ENCODE results near the gene DNAH2. TPM values are rescaled to one million over a fixed set of nuclear protein-coding genes. Genes with fewer than 3 reads are reported as not detected.

Gene DNAH2
- total and polyA plus RNA-seq, 9 donors: 0.88 to 10.3 (median 2.5) TPM

DNA sequence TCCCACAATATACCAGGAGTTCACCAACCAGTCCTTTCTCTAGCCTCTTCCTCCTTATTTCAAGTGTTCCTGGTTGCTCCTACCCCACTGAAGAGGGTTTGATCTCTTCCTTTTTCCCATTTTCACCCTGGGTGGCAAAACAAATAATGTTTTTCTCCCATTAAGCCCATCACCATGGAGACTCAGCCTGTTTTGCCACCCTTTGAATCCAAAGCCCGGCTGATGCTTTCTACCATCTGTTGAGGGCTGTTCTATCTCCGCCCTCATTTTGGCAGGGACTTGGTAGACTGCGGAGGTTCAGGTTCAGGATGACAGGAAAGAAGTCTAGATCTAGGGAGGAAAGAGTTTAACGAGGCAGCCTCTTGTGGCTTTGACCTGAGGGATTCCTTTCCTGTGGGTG lies 2.6 kb downstream of the DNAH2 start:
- no peak for TF ChIP-seq EP300 (IDR thresholded peaks at IDR 0.05)
- no peak for TF ChIP-seq POLR2A (IDR thresholded peaks at IDR 0.05)
- TF ChIP-seq, protein P1, sequence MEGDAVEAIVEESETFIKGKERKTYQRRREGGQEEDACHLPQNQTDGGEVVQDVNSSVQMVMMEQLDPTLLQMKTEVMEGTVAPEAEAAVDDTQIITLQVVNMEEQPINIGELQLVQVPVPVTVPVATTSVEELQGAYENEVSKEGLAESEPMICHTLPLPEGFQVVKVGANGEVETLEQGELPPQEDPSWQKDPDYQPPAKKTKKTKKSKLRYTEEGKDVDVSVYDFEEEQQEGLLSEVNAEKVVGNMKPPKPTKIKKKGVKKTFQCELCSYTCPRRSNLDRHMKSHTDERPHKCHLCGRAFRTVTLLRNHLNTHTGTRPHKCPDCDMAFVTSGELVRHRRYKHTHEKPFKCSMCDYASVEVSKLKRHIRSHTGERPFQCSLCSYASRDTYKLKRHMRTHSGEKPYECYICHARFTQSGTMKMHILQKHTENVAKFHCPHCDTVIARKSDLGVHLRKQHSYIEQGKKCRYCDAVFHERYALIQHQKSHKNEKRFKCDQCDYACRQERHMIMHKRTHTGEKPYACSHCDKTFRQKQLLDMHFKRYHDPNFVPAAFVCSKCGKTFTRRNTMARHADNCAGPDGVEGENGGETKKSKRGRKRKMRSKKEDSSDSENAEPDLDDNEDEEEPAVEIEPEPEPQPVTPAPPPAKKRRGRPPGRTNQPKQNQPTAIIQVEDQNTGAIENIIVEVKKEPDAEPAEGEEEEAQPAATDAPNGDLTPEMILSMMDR (IDR thresholded peaks at IDR 0.05): no peak
- no peaks in the 10 kb centered on the region for H3K27me3 ChIP-seq
- WGBS, 3 donors: 29 to 37% (median 30%) methylated on average over 4 of the region's 4 CpGs
- H3K36me3 ChIP-seq: no peaks in the 10 kb centered on the region
- intact Hi-C loops (cut with DNase I): no loop called here
- H3K27ac ChIP-seq: no peak overlapping the region
- H3K4me3 ChIP-seq: no peak overlapping the region
- no peak for DNase-seq
- H3K4me1 ChIP-seq (ENCODE audit: insufficient read depth): peaks cover 3% of the 10 kb centered on the region
- no peaks in the 10 kb centered on the region for H3K9me3 ChIP-seq

DNA sequence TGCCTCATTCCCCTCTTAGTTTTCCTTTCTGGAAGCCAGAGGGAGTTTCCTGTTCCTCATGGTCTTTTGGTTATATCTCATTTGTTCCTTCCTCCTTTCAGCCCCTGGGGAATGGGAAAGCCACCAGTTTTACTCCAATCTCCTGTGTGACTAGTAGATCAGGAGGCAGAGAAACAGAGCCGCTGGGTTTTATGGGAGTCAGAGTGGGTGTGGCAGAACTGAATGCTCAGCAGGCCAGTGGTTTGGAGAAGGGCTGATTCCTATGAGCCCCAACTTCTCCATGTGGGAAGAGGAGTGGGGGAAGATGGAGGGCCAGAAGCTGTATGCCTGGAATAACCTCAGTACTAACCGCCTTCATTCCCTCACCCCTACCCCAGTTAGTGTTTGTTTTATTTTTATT lies 4.1 kb downstream of the DNAH2 start:
- intact Hi-C loops (cut with DNase I): no loop called here
- no peak for DNase-seq
- WGBS, 3 donors: 64 to 70% (median 64%) methylated on average over 2 of the region's 2 CpGs

DNA sequence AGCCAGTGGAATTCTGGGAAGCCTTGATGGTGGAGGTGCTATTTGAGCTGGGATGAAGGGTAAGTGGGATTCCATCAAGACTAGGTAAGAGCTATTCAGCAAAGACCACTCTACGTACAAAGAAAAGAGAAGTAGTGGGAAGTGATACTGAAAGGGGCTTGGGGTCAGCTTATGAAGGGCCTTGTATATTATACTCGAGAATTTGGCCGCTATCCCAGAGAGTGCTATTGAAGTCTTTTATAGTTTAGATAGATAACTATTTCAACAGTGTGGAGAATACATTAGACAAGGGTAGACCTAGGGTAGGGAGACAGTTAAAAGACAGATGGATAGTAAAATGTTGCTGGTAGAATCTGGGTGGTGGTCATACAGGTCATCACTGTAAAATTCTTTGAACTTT lies 10.3 kb downstream of the DNAH2 start:
- Histone ChIP-seq H3K27me3 (no peaks in the 10 kb centered on the region), H3K36me3 (no peaks in the 10 kb centered on the region), H3K4me3 (no peak overlapping the region), H3K4me1 (ENCODE audit: insufficient read depth) (no peaks in the 10 kb centered on the region), H3K9me3 (no peaks in the 10 kb centered on the region), H3K27ac (no peak overlapping the region)
- no peak for TF ChIP-seq EP300 (IDR thresholded peaks at IDR 0.05)
- TF ChIP-seq POLR2A (IDR thresholded peaks at IDR 0.05): no peak
- TF ChIP-seq, protein P1 (IDR thresholded peaks at IDR 0.05): no peak
- DNase-seq: no peak
- 65 to 71% (median 70%) methylated on average over 3 of the region's 3 CpGs for WGBS, 3 donors
- intact Hi-C loops (cut with DNase I): no loop called here

More for the DNA sequence above, 4.1 kb downstream of the DNAH2 start:
- Histone ChIP-seq H3K4me3 (no peak overlapping the region), H3K36me3 (no peaks in the 10 kb centered on the region), H3K27me3 (no peaks in the 10 kb centered on the region), H3K4me1 (ENCODE audit: insufficient read depth) (peaks cover 3% of the 10 kb centered on the region), H3K9me3 (no peaks in the 10 kb centered on the region), H3K27ac (no peak overlapping the region)
- no peak for TF ChIP-seq EP300 (IDR thresholded peaks at IDR 0.05)
- TF ChIP-seq POLR2A (IDR thresholded peaks at IDR 0.05): no peak
- TF ChIP-seq, protein P1 (IDR thresholded peaks at IDR 0.05): no peak

DNA sequence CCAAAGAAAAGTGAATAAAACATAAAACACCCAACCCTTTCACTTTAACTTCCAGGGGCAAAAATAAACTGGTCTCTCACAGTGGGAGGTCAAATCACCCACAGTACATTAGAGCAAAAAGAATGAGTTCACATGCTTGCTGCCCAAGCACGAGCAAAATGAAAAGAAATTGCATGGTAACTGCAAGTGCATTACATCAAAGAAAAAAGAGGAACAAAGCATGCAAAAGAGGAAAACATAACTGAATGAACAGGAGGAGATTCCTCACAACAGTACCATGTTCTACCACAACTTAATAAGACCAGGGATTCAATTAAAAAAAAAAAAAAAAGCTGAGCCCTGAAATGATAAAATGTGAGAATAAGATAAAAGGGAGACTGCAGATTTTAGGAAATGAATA lies 12.3 kb downstream of the DNAH2 start:
- WGBS, 3 donors: 54 to 67% (median 67%) methylated on average over 1 of the region's 1 CpG
- intact Hi-C loops (cut with DNase I): loop anchor here in 1 of 4 donors (10.0 kb wide), 1 partner anchor 255 kb away; no protein-coding TSS in a partner anchor

More for the DNA sequence above, 12.3 kb downstream of the DNAH2 start:
- no peak for DNase-seq
- Histone ChIP-seq H3K4me1 (ENCODE audit: insufficient read depth) (no peaks in the 10 kb centered on the region), H3K36me3 (no peaks in the 10 kb centered on the region), H3K27me3 (no peaks in the 10 kb centered on the region), H3K27ac (no peak overlapping the region), H3K9me3 (no peaks in the 10 kb centered on the region), H3K4me3 (no peak overlapping the region)
- TF ChIP-seq, protein P1 (IDR thresholded peaks at IDR 0.05): no peak
- TF ChIP-seq POLR2A (IDR thresholded peaks at IDR 0.05) (no peak), EP300 (IDR thresholded peaks at IDR 0.05) (no peak)
